HCT116 (cell line): ENCODE data around the gene CASP8AP2. TPM values are rescaled to one million over a fixed set of nuclear protein-coding genes. Genes with fewer than 3 reads are reported as not detected.
A peak's percentile ranks its signal among the peaks of the same experiment; 100 is the strongest.

Experiments
- ATAC-seq: fragments of 200-7000 bp; cut with Tn5 transposase; 2 replicates; pipeline ENCODE4 v1.9.1; 2020; ENCODE audit warnings: mild to moderate bottlenecking, moderate library complexity
- BruUV-seq: library from RNA; stranded (reverse); fragments of 400-500 nt; replicated peaks from 2 replicates; lab custom pipeline; 2021; lab: Mats Ljungman, UMichigan
- CTCF ChIA-PET: fragments of 300-600 bp; sonication (Branson Sonifier 250); formaldehyde crosslinking; loops from one replicate; lab custom pipeline; 2021; ENCODE audit warnings: antibody characterized with exemption; lab: Charles Lee
- POLR2A ChIA-PET: fragments of 300-600, 350-600 bp; sonication (Branson Sonifier 250); formaldehyde crosslinking; loops from one replicate; lab custom pipeline; 2021; ENCODE audit warnings: antibody characterized with exemption; lab: Charles Lee
- RAD21 ChIA-PET, 2 experiments: fragments of 300-600 bp; sonication (Branson Sonifier 250); formaldehyde crosslinking; loops; one replicate each; lab custom pipeline; 2023; ENCODE audit warnings: low total read pairs in 2 of 2; ENCODE audit not compliant: uncharacterized antibody in 2 of 2, unreplicated experiment in 2 of 2, low non-redundant PET in 1 of 2; lab: Charles Lee
- DNase-seq: peaks from one replicate; pipeline ENCODE4 v3.0.0-alpha.2; 2010; ENCODE audit warnings: low read depth, low spot score
- H2AFZ ChIP-seq: fragments of 200-600 bp; shearing (Covaris generic), sonication (generic); 2 replicates; pipeline ENCODE4 v1.6.1; 2017; ENCODE audit warnings: low read depth, mixed run types, mixed read lengths, antibody characterized with exemption, low read length; ENCODE audit not compliant: poor library complexity, severe bottlenecking
- H3K27ac ChIP-seq: 2 replicates; pipeline ENCODE4 v1.5.1; 2012; ENCODE audit warnings: low read depth, low read length
- H3K27me3 ChIP-seq: fragments of 200-600 bp; sonication (generic); 2 replicates; pipeline ENCODE4 v1.6.1; 2016; ENCODE audit warnings: mixed run types, low read length, mixed read lengths; ENCODE audit not compliant: insufficient read depth
- H3K36me3 ChIP-seq, 2 experiments: fragments of 200-500 bp in 1 of 2; fragments of 200-600 bp in 1 of 2; sonication (Bioruptor generic) in 1 of 2; sonication (generic) in 1 of 2; 2 replicates each; pipeline versions ENCODE4 v1.5.1 to v1.6.1; 2014 to 2016; ENCODE audit warnings: low read length in 2 of 2, inconsistent platforms in 1 of 2, mixed read lengths in 1 of 2, mixed run types in 1 of 2; ENCODE audit not compliant: insufficient read depth in 2 of 2, control insufficient read depth in 1 of 2
- H3K4me1 ChIP-seq, 2 experiments: fragments of 200-600 bp in 1 of 2; sonication (generic) in 1 of 2; 2 replicates each; pipeline versions ENCODE4 v1.5.1 to v1.6.1; 2012 to 2017; ENCODE audit warnings: low read length in 2 of 2, inconsistent platforms in 1 of 2, mild to moderate bottlenecking in 1 of 2, mixed read lengths in 1 of 2, mixed run types in 1 of 2, moderate library complexity in 1 of 2; ENCODE audit not compliant: insufficient read depth in 2 of 2, control insufficient read depth in 1 of 2
- H3K4me2 ChIP-seq: fragments of 200-600 bp; sonication (generic); 2 replicates; pipeline ENCODE4 v1.6.1; 2017; ENCODE audit warnings: mixed run types, low read length, mixed read lengths
- H3K4me3 ChIP-seq, 2 experiments: fragments of 200-600 bp in 1 of 2; sonication (generic) in 1 of 2; replicated peaks in 1 of 2; 2 replicates each; pipeline ENCODE4 v1.5.1; 2011 to 2016; ENCODE audit warnings: low read length in 2 of 2, control low read depth in 1 of 2, low read depth in 1 of 2, mild to moderate bottlenecking in 1 of 2, mixed read lengths in 1 of 2, mixed run types in 1 of 2
- H3K79me2 ChIP-seq: fragments of 200-600 bp; sonication (generic); 2 replicates; pipeline ENCODE4 v1.6.1; 2017; ENCODE audit warnings: mild to moderate bottlenecking, mixed run types, low read length, moderate library complexity, mixed read lengths; ENCODE audit not compliant: insufficient read depth
- H3K9ac ChIP-seq: fragments of 200-600 bp; sonication (generic); 2 replicates; pipeline ENCODE4 v1.6.1; 2016; ENCODE audit warnings: low read length, mixed read lengths
- H3K9me2 ChIP-seq: fragments of 200-600 bp; sonication (generic), shearing (Covaris generic); 2 replicates; pipeline ENCODE4 v1.6.1; 2017; ENCODE audit warnings: mixed run types, mild to moderate bottlenecking, moderate library complexity; ENCODE audit not compliant: insufficient read depth
- H3K9me3 ChIP-seq, 2 experiments: fragments of 200-500 bp in 1 of 2; fragments of 200-600 bp in 1 of 2; sonication (Bioruptor generic) in 1 of 2; sonication (generic) in 1 of 2; 2 replicates each; pipeline ENCODE4 v1.6.1; 2014 to 2017; ENCODE audit warnings: low read length in 2 of 2, mixed read lengths in 2 of 2, inconsistent platforms in 1 of 2, low read depth in 1 of 2, mild to moderate bottlenecking in 1 of 2, mixed run types in 1 of 2, moderate library complexity in 1 of 2; ENCODE audit not compliant: control insufficient read depth in 1 of 2, insufficient read depth in 1 of 2
- H4K20me1 ChIP-seq: fragments of 200-600 bp; sonication (generic), shearing (Covaris generic); 2 replicates; pipeline ENCODE4 v1.6.1; 2017; ENCODE audit warnings: mixed run types, mild to moderate bottlenecking, moderate library complexity; ENCODE audit not compliant: insufficient read depth
- EGR1 ChIP-seq: IDR thresholded peaks from 2 replicates; pipeline ENCODE4 v1.6.1; 2012; ENCODE audit warnings: low read depth
- ELF1 ChIP-seq: IDR thresholded peaks from 2 replicates; pipeline ENCODE4 v1.6.1; 2012; ENCODE audit warnings: low read depth, borderline replicate concordance
- EZH2phosphoT487 ChIP-seq: fragments of 200-600 bp; IDR thresholded peaks from 2 replicates; pipeline ENCODE4 v1.6.1; 2018; ENCODE audit warnings: antibody characterized with exemption, borderline replicate concordance
- SIN3A ChIP-seq: IDR thresholded peaks from 2 replicates; pipeline ENCODE4 v1.6.1; 2012; ENCODE audit warnings: low read depth
- SRF ChIP-seq: IDR thresholded peaks from 2 replicates; pipeline ENCODE4 v1.6.1; 2012; ENCODE audit warnings: low read depth
- TCF7L2 ChIP-seq: IDR thresholded peaks from 2 replicates; pipeline ENCODE4 v1.7.0; 2011; ENCODE audit warnings: borderline replicate concordance, inconsistent platforms; ENCODE audit not compliant: insufficient read depth, insufficient read length; ENCODE audit errors: extremely low read depth
- YY1 ChIP-seq: IDR thresholded peaks from 2 replicates; pipeline ENCODE4 v1.6.1; 2011; ENCODE audit warnings: low read length, low read depth, moderate library complexity, mild to moderate bottlenecking; ENCODE audit not compliant: insufficient replicate concordance; ENCODE audit errors: extremely low read depth
- ZBTB33 ChIP-seq: IDR thresholded peaks from 2 replicates; pipeline ENCODE4 v1.6.1; 2011; ENCODE audit warnings: mild to moderate bottlenecking, low read length, moderate library complexity; ENCODE audit not compliant: insufficient replicate concordance; ENCODE audit errors: extremely low read depth
- intact Hi-C: fragments of 100-400 bp; cut with micrococcal nuclease; formaldehyde crosslinking; loops from 2 replicates; pipeline ENCODE4 v1.10.0; 2022
- total RNA-seq: library from RNA; stranded (reverse); gene quantifications from one replicate; pipeline ENCODE4 v1.2.1, GENCODE V29; 2021; ENCODE audit not compliant: unreplicated experiment
- TF ChIP-seq, protein P1 (sequence below), 3 experiments: fragments of 200-600 bp in 1 of 3; sonication (generic) in 1 of 3; IDR thresholded peaks in 2 of 3; conservative IDR thresholded peaks in 1 of 3; 2 replicates each; pipeline ENCODE4 v1.5.1; 2012 to 2017; ENCODE audit warnings: low read depth in 2 of 3, low read length in 2 of 3, antibody characterized with exemption in 1 of 3, borderline replicate concordance in 1 of 3, control low read depth in 1 of 3, mild to moderate bottlenecking in 1 of 3, mixed read lengths in 1 of 3, mixed run types in 1 of 3, moderate library complexity in 1 of 3; ENCODE audit not compliant: insufficient read depth in 1 of 3

The CASP8AP2 gene
- total RNA-seq, 1 experiment from 2014 or later = 18.6 TPM

DNA sequence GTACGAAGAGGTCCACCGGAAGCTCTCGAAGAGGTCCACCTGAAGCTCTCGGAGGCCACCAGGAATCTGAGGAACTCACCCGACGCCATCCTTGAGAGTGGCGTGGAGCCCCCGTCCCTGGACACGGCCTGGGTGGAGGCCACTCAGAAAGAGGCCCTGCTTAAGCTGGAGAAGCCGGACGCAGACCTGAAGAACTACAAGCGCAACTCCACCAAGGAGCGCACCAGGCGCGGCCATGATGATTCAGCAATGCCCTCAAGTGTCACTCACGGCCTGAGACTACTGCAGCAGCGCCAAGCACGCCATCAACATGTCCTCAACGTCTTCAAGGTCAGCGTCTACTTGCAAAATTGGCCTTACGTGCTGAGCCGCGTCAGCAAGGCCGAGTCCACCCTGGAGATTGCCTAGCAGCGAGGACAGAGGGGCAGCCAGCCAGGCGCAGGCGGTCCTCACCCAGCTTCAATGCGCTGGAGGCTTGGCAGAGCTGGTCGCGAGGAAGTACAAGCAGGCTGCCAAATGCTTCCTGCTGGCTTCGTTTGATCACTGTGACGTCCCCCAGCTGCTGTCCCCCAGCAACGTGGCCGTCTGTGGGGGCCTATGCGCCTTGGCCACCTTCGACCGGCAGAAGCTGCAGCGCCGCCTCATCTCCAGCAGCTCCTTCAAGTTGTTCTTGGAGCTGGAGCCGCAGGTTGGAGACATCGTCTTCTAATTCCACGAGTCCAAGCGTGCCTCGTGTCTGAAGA lies 56.9 kb downstream of the CASP8AP2 start:
- ChIA-PET POLR2A (no interaction called here), RAD21 (no interaction called here), CTCF (no interaction called here)
- no peak overlapping the region for H2AFZ ChIP-seq
- H3K79me2 ChIP-seq = no peaks in the 10 kb centered on the region
- TF ChIP-seq YY1 (no peak), SIN3A (no peak), EZH2phosphoT487 (no peak), EGR1 (no peak), ELF1 (no peak), SRF (no peak)
- no peaks in the 10 kb centered on the region for H3K9me3 ChIP-seq
- no peak overlapping the region for H3K4me3 ChIP-seq
- no peak overlapping the region for H3K9ac ChIP-seq
- no peak overlapping the region for H3K27ac ChIP-seq
- intact Hi-C loops = no loop called here
- H4K20me1 ChIP-seq = no peaks in the 10 kb centered on the region
- no peak overlapping the region for H3K4me2 ChIP-seq
- H3K27me3 ChIP-seq = no peaks in the 10 kb centered on the region
- no peaks in the 10 kb centered on the region for H3K4me1 ChIP-seq
- no peaks in the 10 kb centered on the region for H3K9me2 ChIP-seq
- DNase-seq (no peak), ATAC-seq (no peak)
- BruUV-seq = no TSS peak
- no peaks in the 10 kb centered on the region for H3K36me3 ChIP-seq

- ChIA-PET RAD21 (no interaction called here), CTCF (no interaction called here), POLR2A (no interaction called here)
- Histone ChIP-seq H3K4me1 (no peaks in the 10 kb centered on the region), H3K79me2 (no peaks in the 10 kb centered on the region), H3K27ac (no peak overlapping the region), H3K4me3 (no peak overlapping the region), H3K36me3 (no peaks in the 10 kb centered on the region), H3K27me3 (no peaks in the 10 kb centered on the region), H3K9me2 (no peaks in the 10 kb centered on the region), H3K9me3 (no peaks in the 10 kb centered on the region), H4K20me1 (no peaks in the 10 kb centered on the region), H3K9ac (no peak overlapping the region), H2AFZ (no peak overlapping the region), H3K4me2 (no peak overlapping the region)
- DNase-seq (no peak), ATAC-seq (peak; percentile 74)
- intact Hi-C loops = no loop called here
- BruUV-seq = no TSS peak
- TF ChIP-seq ZBTB33 (no peak), TCF7L2 (no peak), EZH2phosphoT487 (no peak)
- TF ChIP-seq, protein P1, sequence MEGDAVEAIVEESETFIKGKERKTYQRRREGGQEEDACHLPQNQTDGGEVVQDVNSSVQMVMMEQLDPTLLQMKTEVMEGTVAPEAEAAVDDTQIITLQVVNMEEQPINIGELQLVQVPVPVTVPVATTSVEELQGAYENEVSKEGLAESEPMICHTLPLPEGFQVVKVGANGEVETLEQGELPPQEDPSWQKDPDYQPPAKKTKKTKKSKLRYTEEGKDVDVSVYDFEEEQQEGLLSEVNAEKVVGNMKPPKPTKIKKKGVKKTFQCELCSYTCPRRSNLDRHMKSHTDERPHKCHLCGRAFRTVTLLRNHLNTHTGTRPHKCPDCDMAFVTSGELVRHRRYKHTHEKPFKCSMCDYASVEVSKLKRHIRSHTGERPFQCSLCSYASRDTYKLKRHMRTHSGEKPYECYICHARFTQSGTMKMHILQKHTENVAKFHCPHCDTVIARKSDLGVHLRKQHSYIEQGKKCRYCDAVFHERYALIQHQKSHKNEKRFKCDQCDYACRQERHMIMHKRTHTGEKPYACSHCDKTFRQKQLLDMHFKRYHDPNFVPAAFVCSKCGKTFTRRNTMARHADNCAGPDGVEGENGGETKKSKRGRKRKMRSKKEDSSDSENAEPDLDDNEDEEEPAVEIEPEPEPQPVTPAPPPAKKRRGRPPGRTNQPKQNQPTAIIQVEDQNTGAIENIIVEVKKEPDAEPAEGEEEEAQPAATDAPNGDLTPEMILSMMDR (IDR thresholded peaks at IDR 0.05 in 2 of 3, conservative IDR thresholded peaks at IDR 0.05 in 1 of 3; ENCODE audit: borderline replicate concordance in 1 of 3, insufficient read depth in 1 of 3, low read depth in 2 of 3, low read length in 2 of 3) = no peak
Observed at GRCh38 chr6:89887452-89888137, 57.9 kb downstream of the CASP8AP2 start.
